GM12878 (cell line): ENCODE results near the gene ABHD15. TPM values are rescaled to one million over a fixed set of nuclear protein-coding genes. Genes with fewer than 3 reads are reported as not detected.

ENCODE experiments used
- BACH1 ChIP-seq: fragments of 450-650 bp; IDR thresholded peaks from 2 replicates; pipeline ENCODE4 v1.6.1; 2017; ENCODE audit warnings: mild to moderate bottlenecking, borderline replicate concordance
- BMI1 ChIP-seq: fragments of 450-650 bp; IDR thresholded peaks from 2 replicates; pipeline ENCODE4 v1.6.1; 2016; ENCODE audit warnings: mild to moderate bottlenecking, moderate library complexity, borderline replicate concordance
- CEBPB ChIP-seq, 2 experiments: fragments of 150-350 bp in 1 of 2; IDR thresholded peaks; 2 replicates each; pipeline ENCODE4 v1.6.1; 2012 to 2014; ENCODE audit warnings: low read depth in 2 of 2, low read length in 2 of 2, borderline replicate concordance in 1 of 2, inconsistent platforms in 1 of 2
- CREB1 ChIP-seq: IDR thresholded peaks from 2 replicates; pipeline ENCODE4 v1.6.1; 2012; ENCODE audit warnings: low read depth, mild to moderate bottlenecking, inconsistent platforms
- EED ChIP-seq: sonication (generic); IDR thresholded peaks from 2 replicates; pipeline ENCODE4 v1.6.1; 2016; ENCODE audit warnings: antibody characterized with exemption, low read depth
- EGR1 ChIP-seq, 2 experiments: IDR thresholded peaks; 1 replicate in 1 of 2; 2 replicates in 1 of 2; pipeline ENCODE4 v1.6.1; 2011 to 2012; ENCODE audit warnings: low read depth in 2 of 2, low read length in 2 of 2, borderline replicate concordance in 1 of 2, mild to moderate bottlenecking in 1 of 2, moderate library complexity in 1 of 2
- FOXK2 ChIP-seq: fragments of 450-650 bp; IDR thresholded peaks from 2 replicates; pipeline ENCODE4 v1.6.1; 2017; ENCODE audit warnings: mild to moderate bottlenecking, moderate library complexity
- LARP7 ChIP-seq: fragments of 450-650 bp; IDR thresholded peaks from 2 replicates; pipeline ENCODE4 v1.6.1; 2017; ENCODE audit warnings: mild to moderate bottlenecking
- NFYB ChIP-seq: IDR thresholded peaks from 2 replicates; pipeline ENCODE4 v1.6.1; 2011; ENCODE audit warnings: low read depth, mild to moderate bottlenecking, low read length, improper control_type of control experiment, moderate library complexity; ENCODE audit not compliant: insufficient read depth
- NR2C2 ChIP-seq: IDR thresholded peaks from 2 replicates; pipeline ENCODE4 v1.6.1; 2011; ENCODE audit warnings: borderline replicate concordance, low read depth; ENCODE audit not compliant: control insufficient read depth, insufficient read length
- NR2F1 ChIP-seq: fragments of 450-650 bp; conservative IDR thresholded peaks from 2 replicates; pipeline ENCODE4 v1.6.1; 2017; ENCODE audit warnings: mild to moderate bottlenecking
- NRF1 ChIP-seq: conservative IDR thresholded peaks from 2 replicates; pipeline ENCODE4 v1.6.1; 2011; ENCODE audit warnings: mild to moderate bottlenecking, low read depth, low read length, improper control_type of control experiment
- PML ChIP-seq: IDR thresholded peaks from 2 replicates; pipeline ENCODE4 v1.6.1; 2012; ENCODE audit warnings: low read length, inconsistent platforms
- RAD51 ChIP-seq: fragments of 450-650 bp; IDR thresholded peaks from 2 replicates; pipeline ENCODE4 v1.6.1; 2016; ENCODE audit warnings: moderate library complexity, mild to moderate bottlenecking, inconsistent platforms
- SMC3 ChIP-seq: IDR thresholded peaks from 2 replicates; pipeline ENCODE4 v1.6.1; 2011; ENCODE audit warnings: low read length, improper control_type of control experiment, borderline replicate concordance
- SREBF1 ChIP-seq: IDR thresholded peaks from 2 replicates; pipeline ENCODE4 v1.6.1; 2012; ENCODE audit warnings: mild to moderate bottlenecking, low read length
- SREBF2 ChIP-seq: IDR thresholded peaks from 2 replicates; pipeline ENCODE4 v1.6.1; 2012; ENCODE audit warnings: mild to moderate bottlenecking, low read length
- TCF12 ChIP-seq: IDR thresholded peaks from 2 replicates; pipeline ENCODE4 v1.6.1; 2011; ENCODE audit warnings: low read depth, mild to moderate bottlenecking, low read length
- WRNIP1 ChIP-seq: IDR thresholded peaks from 2 replicates; pipeline ENCODE4 v1.6.1; 2011; ENCODE audit warnings: low read depth, low read length, improper control_type of control experiment, borderline replicate concordance
- ZBED1 ChIP-seq: IDR thresholded peaks from 2 replicates; pipeline ENCODE4 v1.6.1; 2016; ENCODE audit warnings: borderline replicate concordance
- ZNF217 ChIP-seq: fragments of 450-650 bp; IDR thresholded peaks from 2 replicates; pipeline ENCODE4 v1.6.1; 2017; ENCODE audit warnings: antibody characterized with exemption, mild to moderate bottlenecking
- polyA plus RNA-seq, 11 experiments: library from polyadenylated mRNA; depleted of rRNA in 4 of 11; unstranded in 6 of 11; stranded (reverse) in 5 of 11; fragments of >200 nt; fragmentation: Nextera tagmentation in 4 of 11; fragmentation: Illumina TruSeq in 1 of 11; extraction: Ambion mirVana in 4 of 11; extraction: Trizol in 1 of 11; gene quantifications; 1 replicate in 1 of 11; 2 replicates in 10 of 11; pipeline versions ENCODE4 v1.2.1 to v1.2.3, GENCODE V29; 2011 to 2016; ENCODE audit warnings: inconsistent platforms in 2 of 11, missing spikeins in 2 of 11, low read depth in 1 of 11
- total RNA-seq, 4 experiments: library from RNA; depleted of rRNA in 3 of 4; stranded (reverse); fragments of >200 nt in 3 of 4; fragmentation: Illumina TruSeq in 1 of 4; extraction: Trizol in 1 of 4; gene quantifications; 2 replicates each; pipeline versions ENCODE4 v1.2.1 to v1.2.3, GENCODE V29; 2013 to 2021
- TF ChIP-seq, protein P1 (sequence below): IDR thresholded peaks from 2 replicates; pipeline ENCODE4 v1.6.1; 2012; ENCODE audit warnings: low read length, inconsistent platforms
- TF ChIP-seq, protein P2 (sequence below): fragments of 450-650 bp; IDR thresholded peaks from 2 replicates; pipeline ENCODE4 v1.6.1; 2018; ENCODE audit warnings: mild to moderate bottlenecking, low read depth, moderate library complexity; ENCODE audit not compliant: partially characterized antibody
- TF ChIP-seq, protein P3 (sequence below): IDR thresholded peaks from 2 replicates; pipeline ENCODE4 v1.6.1; 2011; ENCODE audit warnings: low read depth, low read length, improper control_type of control experiment, borderline replicate concordance
- TF ChIP-seq, protein P4 (sequence below): fragments of 450-650 bp; conservative IDR thresholded peaks from 2 replicates; pipeline ENCODE4 v1.6.1; 2017; ENCODE audit warnings: mild to moderate bottlenecking, moderate library complexity

ABHD15 gene
- total and polyA plus RNA-seq, 10 of the 15 experiments (the other 5 are each of a cell fraction or from before 2014, with no cell fraction given): 2.1 to 9.2 (median 4.9) TPM

DNA sequence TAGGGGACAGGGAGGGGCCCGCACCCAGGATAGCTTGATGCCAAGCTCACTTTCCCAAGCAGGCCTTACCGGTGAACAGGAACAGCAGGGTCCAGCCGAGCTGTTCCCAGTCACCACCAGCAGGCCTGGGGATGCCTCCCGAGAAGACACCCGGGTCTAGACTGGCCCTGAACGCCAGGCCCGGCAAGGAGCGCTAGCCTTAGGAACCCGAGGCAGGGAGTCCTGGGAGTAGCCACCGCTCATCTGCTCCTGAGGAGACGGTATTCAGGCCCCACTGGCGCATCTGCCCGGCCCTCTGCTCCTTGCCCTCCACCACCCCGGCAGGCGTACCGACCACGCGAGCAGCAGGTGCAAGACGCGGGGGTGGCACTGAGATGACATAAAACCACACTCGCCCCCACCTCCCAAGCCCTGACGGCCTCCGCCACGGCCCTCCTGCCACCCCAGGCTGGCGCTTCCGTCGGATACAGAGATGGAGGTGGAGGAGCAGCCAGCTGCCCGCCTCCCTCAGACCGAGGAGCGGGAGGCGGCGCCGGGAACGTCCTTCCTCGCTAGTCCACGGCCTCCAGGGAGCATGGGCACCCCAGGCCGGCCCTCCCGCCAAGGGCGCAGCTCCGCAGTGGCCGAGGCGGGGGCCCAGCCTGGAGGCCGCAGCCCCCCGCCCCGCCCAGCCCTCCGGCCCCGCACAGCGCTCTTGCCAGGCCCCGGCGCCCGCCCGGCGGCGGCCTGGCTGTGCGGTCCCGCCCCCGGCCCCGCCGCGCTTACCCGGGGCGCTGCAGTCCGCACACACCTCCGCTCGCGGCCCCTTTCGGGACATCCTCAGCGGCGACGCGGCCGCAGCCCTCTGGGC lies 21.9 kb upstream of the ABHD15 start (continued):
- TF ChIP-seq BMI1 (no peak), TCF12 (peak; percentile 6; the same call in 1 of the 2 replicates), LARP7 (no peak), NR2C2 (no peak), WRNIP1 (no peak), SMC3 (no peak), EGR1 (IDR thresholded peaks at IDR 0.05; ENCODE audit: borderline replicate concordance in 1 of 2, low read depth in 2 of 2, low read length in 2 of 2) (peak in 1 of 2 experiments; percentile 81; a peak in 2 of 3 replicates), FOXK2 (no peak), BACH1 (no peak), NRF1 (no peak), SREBF1 (no peak), EED (0 out of 2 replicates have a peak, but pooled peaks have one; percentile 17), NR2F1 (0 out of 2 replicates have a peak, but pooled peaks have one; percentile 16), CREB1 (no peak), ZNF217 (no peak), NFYB (no peak), CEBPB (IDR thresholded peaks at IDR 0.05; ENCODE audit: borderline replicate concordance in 1 of 2, low read depth in 2 of 2, low read length in 2 of 2) (no peak), ZBED1 (no peak), SREBF2 (no peak), PML (no peak), RAD51 (no peak)
- TF ChIP-seq, protein P1, sequence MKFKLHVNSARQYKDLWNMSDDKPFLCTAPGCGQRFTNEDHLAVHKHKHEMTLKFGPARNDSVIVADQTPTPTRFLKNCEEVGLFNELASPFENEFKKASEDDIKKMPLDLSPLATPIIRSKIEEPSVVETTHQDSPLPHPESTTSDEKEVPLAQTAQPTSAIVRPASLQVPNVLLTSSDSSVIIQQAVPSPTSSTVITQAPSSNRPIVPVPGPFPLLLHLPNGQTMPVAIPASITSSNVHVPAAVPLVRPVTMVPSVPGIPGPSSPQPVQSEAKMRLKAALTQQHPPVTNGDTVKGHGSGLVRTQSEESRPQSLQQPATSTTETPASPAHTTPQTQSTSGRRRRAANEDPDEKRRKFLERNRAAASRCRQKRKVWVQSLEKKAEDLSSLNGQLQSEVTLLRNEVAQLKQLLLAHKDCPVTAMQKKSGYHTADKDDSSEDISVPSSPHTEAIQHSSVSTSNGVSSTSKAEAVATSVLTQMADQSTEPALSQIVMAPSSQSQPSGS: no peak
- TF ChIP-seq, protein P2, sequence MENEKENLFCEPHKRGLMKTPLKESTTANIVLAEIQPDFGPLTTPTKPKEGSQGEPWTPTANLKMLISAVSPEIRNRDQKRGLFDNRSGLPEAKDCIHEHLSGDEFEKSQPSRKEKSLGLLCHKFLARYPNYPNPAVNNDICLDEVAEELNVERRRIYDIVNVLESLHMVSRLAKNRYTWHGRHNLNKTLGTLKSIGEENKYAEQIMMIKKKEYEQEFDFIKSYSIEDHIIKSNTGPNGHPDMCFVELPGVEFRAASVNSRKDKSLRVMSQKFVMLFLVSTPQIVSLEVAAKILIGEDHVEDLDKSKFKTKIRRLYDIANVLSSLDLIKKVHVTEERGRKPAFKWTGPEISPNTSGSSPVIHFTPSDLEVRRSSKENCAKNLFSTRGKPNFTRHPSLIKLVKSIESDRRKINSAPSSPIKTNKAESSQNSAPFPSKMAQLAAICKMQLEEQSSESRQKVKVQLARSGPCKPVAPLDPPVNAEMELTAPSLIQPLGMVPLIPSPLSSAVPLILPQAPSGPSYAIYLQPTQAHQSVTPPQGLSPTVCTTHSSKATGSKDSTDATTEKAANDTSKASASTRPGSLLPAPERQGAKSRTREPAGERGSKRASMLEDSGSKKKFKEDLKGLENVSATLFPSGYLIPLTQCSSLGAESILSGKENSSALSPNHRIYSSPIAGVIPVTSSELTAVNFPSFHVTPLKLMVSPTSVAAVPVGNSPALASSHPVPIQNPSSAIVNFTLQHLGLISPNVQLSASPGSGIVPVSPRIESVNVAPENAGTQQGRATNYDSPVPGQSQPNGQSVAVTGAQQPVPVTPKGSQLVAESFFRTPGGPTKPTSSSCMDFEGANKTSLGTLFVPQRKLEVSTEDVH: no peak
- TF ChIP-seq, protein P3, sequence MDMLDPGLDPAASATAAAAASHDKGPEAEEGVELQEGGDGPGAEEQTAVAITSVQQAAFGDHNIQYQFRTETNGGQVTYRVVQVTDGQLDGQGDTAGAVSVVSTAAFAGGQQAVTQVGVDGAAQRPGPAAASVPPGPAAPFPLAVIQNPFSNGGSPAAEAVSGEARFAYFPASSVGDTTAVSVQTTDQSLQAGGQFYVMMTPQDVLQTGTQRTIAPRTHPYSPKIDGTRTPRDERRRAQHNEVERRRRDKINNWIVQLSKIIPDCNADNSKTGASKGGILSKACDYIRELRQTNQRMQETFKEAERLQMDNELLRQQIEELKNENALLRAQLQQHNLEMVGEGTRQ: no peak
- TF ChIP-seq, protein P4, sequence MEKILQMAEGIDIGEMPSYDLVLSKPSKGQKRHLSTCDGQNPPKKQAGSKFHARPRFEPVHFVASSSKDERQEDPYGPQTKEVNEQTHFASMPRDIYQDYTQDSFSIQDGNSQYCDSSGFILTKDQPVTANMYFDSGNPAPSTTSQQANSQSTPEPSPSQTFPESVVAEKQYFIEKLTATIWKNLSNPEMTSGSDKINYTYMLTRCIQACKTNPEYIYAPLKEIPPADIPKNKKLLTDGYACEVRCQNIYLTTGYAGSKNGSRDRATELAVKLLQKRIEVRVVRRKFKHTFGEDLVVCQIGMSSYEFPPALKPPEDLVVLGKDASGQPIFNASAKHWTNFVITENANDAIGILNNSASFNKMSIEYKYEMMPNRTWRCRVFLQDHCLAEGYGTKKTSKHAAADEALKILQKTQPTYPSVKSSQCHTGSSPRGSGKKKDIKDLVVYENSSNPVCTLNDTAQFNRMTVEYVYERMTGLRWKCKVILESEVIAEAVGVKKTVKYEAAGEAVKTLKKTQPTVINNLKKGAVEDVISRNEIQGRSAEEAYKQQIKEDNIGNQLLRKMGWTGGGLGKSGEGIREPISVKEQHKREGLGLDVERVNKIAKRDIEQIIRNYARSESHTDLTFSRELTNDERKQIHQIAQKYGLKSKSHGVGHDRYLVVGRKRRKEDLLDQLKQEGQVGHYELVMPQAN: peak; percentile 39; the same call in 1 of the 2 replicates
